HepG2 (cell line): Measurements from ENCODE around the gene TGDS. TPM values are rescaled to one million over a fixed set of nuclear protein-coding genes. Genes with fewer than 3 reads are reported as not detected.
A peak's percentile ranks its signal among the peaks of the same experiment; 100 is the strongest.

Experiments used
- ATF4 ChIP-seq, 2 experiments: fragments of 450-650 bp in 1 of 2; sonication (generic) in 1 of 2; formaldehyde crosslinking; IDR thresholded peaks; 2 replicates each; pipeline versions ENCODE4 v1.5.0 to v1.8.0; 2020 to 2022; ENCODE audit warnings: mild to moderate bottlenecking in 1 of 2, missing genetic modification reagents in 1 of 2
- FOXO1 ChIP-seq: sonication (generic); formaldehyde crosslinking; IDR thresholded peaks from 2 replicates; pipeline ENCODE4 v1.4.0; 2020; ENCODE audit warnings: missing genetic modification reagents
- GABPA ChIP-seq, 2 experiments: IDR thresholded peaks; 2 replicates each; pipeline ENCODE4 v1.6.1; 2011 to 2016; ENCODE audit warnings: low read depth in 2 of 2, low read length in 1 of 2, missing biosample characterization in 1 of 2, missing genetic modification characterization in 1 of 2
- GATAD2A ChIP-seq: IDR thresholded peaks from 2 replicates; pipeline ENCODE4 v1.6.1; 2016
- GMEB1 ChIP-seq: sonication (generic); formaldehyde crosslinking; IDR thresholded peaks from 2 replicates; pipeline ENCODE4 v1.5.1; 2020; ENCODE audit warnings: missing genetic modification reagents, mild to moderate bottlenecking, borderline replicate concordance
- KAT7 ChIP-seq: IDR thresholded peaks from 2 replicates; pipeline ENCODE4 v1.6.1; 2018; ENCODE audit warnings: borderline replicate concordance, missing compliant biosample characterization
- KDM3A ChIP-seq: IDR thresholded peaks from 2 replicates; pipeline ENCODE4 v1.6.1; 2018; ENCODE audit warnings: low read depth, missing compliant biosample characterization
- KLF11 ChIP-seq: IDR thresholded peaks from 2 replicates; pipeline ENCODE4 v1.6.1; 2016; ENCODE audit warnings: missing compliant biosample characterization
- NAIF1 ChIP-seq: sonication (generic); formaldehyde crosslinking; IDR thresholded peaks from 2 replicates; pipeline ENCODE4 v1.5.0; 2020; ENCODE audit warnings: mild to moderate bottlenecking, missing genetic modification reagents, borderline replicate concordance
- NFIC ChIP-seq: IDR thresholded peaks from 2 replicates; pipeline ENCODE4 v1.6.1; 2012; ENCODE audit warnings: mild to moderate bottlenecking, low read length, inconsistent platforms
- REXO4 ChIP-seq: sonication (generic); formaldehyde crosslinking; IDR thresholded peaks from 2 replicates; pipeline ENCODE4 v1.8.0; 2022; ENCODE audit warnings: missing genetic modification reagents, mild to moderate bottlenecking, borderline replicate concordance
- RFXANK ChIP-seq: IDR thresholded peaks from 2 replicates; pipeline ENCODE4 v1.6.1; 2016
- SNAPC4 ChIP-seq: sonication (generic); formaldehyde crosslinking; IDR thresholded peaks from 2 replicates; pipeline ENCODE4 v1.4.0; 2020; ENCODE audit warnings: mild to moderate bottlenecking, missing genetic modification reagents
- THAP9 ChIP-seq: sonication (generic); formaldehyde crosslinking; IDR thresholded peaks from 2 replicates; pipeline ENCODE4; 2020; ENCODE audit warnings: missing genetic modification reagents, mild to moderate bottlenecking, borderline replicate concordance
- ZNF124 ChIP-seq: sonication (generic); formaldehyde crosslinking; IDR thresholded peaks from 2 replicates; pipeline ENCODE4 v1.4.0; 2020; ENCODE audit warnings: missing genetic modification reagents
- ZNF550 ChIP-seq: sonication (generic); formaldehyde crosslinking; IDR thresholded peaks from 2 replicates; pipeline ENCODE4 v1.4.0; 2020; ENCODE audit warnings: mild to moderate bottlenecking, missing genetic modification reagents, borderline replicate concordance
- ZNF746 ChIP-seq: sonication (generic); formaldehyde crosslinking; IDR thresholded peaks from 2 replicates; pipeline ENCODE4 v1.8.0; 2022; ENCODE audit warnings: mild to moderate bottlenecking, missing genetic modification reagents
- ZNF850 ChIP-seq: sonication (generic); formaldehyde crosslinking; conservative IDR thresholded peaks from 2 replicates; pipeline ENCODE4 v1.9.0; 2021; ENCODE audit warnings: mild to moderate bottlenecking, missing genetic modification reagents
- polyA plus RNA-seq, 8 experiments: library from polyadenylated mRNA; depleted of rRNA in 3 of 8; stranded (reverse) in 7 of 8; unstranded in 1 of 8; fragments of >200 nt; fragmentation: Illumina TruSeq in 4 of 8; extraction: Trizol in 4 of 8; gene quantifications; 2 replicates each; pipeline versions ENCODE4 v1.2.1 to v1.2.3, GENCODE V29; 2011 to 2016; ENCODE audit warnings: low read depth in 4 of 8, missing spikeins in 1 of 8, mixed read lengths in 1 of 8; ENCODE audit not compliant: insufficient read depth in 1 of 8
- total RNA-seq, 5 experiments: library from RNA; depleted of rRNA; stranded (reverse); fragments of >200 nt; fragmentation: Illumina TruSeq; extraction: Trizol; gene quantifications; 2 replicates each; pipeline ENCODE4 v1.2.3, GENCODE V29; 2016; ENCODE audit warnings: low read depth in 1 of 5

Gene TGDS
- total and polyA plus RNA-seq, 2 of the 13 experiments (the other 11 are each of a cell fraction or from before 2014, with no cell fraction given), result 15.5 to 17.9 TPM

- TF ChIP-seq REXO4 (CRISPR knock-in tag) (no peak), SNAPC4 (CRISPR knock-in tag) (peak; percentile 69; the same call in 1 of the 2 replicates), RFXANK (CRISPR knock-in tag) (0 out of 2 replicates have a peak, but pooled peaks have one; percentile 37), KLF11 (peak; percentile 82; the same call in 1 of the 2 replicates), ZNF746 (CRISPR knock-in tag) (peak; percentile 49; the same call in 1 of the 2 replicates), NFIC (no peak), NAIF1 (CRISPR knock-in tag) (no peak; the same call in 1 of the 2 replicates), ZNF850 (CRISPR knock-in tag) (no peak), GABPA (IDR thresholded peaks at IDR 0.05; ENCODE audit: low read depth, low read length) (peak; percentile 41), GABPA (CRISPR knock-in tag; IDR thresholded peaks at IDR 0.05; ENCODE audit: low read depth) (peak; percentile 87), ATF4 (CRISPR knock-in tag; IDR thresholded peaks at IDR 0.05) (no peak), KAT7 (CRISPR knock-in tag) (peak; percentile 61; the same call in 1 of the 2 replicates), ZNF124 (CRISPR knock-in tag) (peak; percentile 84; the same call in 1 of the 2 replicates), ZNF550 (CRISPR knock-in tag) (0 out of 2 replicates have a peak, but pooled peaks have one; percentile 58), GATAD2A (peak; percentile 48), FOXO1 (CRISPR knock-in tag) (0 out of 2 replicates have a peak, but pooled peaks have one; percentile 26), THAP9 (CRISPR knock-in tag) (peak; percentile 82), GMEB1 (CRISPR knock-in tag) (0 out of 2 replicates have a peak, but pooled peaks have one; percentile 67), KDM3A (peak; percentile 82; the same call in 1 of the 2 replicates)
Observed at GRCh38 chr13:94595950-94596574, at the start of gene TGDS (continued).
